ENCODE measurements around the gene KIF12. TPM values are rescaled to one million over a fixed set of nuclear protein-coding genes. Genes with fewer than 3 reads are reported as not detected.

The KIF12 gene
- total RNA-seq, 1 experiment from 2014 or later = 54.6 TPM

DNA sequence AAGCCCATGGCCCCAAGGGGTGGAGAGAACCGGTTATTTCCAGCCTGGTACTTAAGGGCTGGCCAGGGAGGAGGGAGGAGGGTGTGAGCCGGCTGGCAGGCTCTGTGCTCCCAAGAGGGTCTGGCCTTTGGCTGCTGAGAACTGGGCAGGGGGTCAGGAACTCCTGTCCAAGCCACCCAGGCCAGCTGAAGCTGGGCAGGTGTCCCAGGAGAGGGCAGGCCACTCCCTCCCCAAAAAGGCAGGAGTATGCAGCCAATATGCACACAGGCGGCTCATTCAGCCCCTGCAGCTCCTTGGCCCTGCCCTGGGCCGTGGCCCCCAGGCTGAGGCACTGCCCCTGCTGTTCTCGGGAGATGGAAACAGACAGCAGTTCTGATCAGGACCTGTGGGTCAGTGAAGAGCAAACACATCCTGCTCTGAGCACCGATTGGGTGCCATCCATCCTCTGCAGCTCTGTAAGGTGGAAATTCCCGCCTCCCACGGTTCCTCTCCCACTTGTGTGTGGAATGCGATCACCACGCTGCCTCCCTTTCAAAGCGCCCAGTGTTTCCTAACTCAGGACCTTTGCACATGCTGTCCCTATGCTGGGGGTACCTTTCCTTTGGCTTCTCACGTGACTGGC, 17.1 kb upstream of the KIF12 start:
- H3K4me3 Mint-ChIP-seq (ENCODE audit: unreplicated experiment) = no peak overlapping the region
- Histone ChIP-seq H3K4me3 (ENCODE audit: low read depth, low read length) (no peak overlapping the region), H3K4me1 (peaks cover 40% of the 10 kb centered on the region), H3K36me3 (ENCODE audit: control insufficient read depth, insufficient read depth, low read length) (no peaks in the 10 kb centered on the region), H3K9me3 (no peaks in the 10 kb centered on the region), H3K27me3 (replicated peaks; ENCODE audit: control insufficient read depth, insufficient read depth, low read length) (no peaks in the 10 kb centered on the region)
- H3K27me3 Mint-ChIP-seq (ENCODE audit: insufficient read depth, unreplicated experiment) = no peaks in the 10 kb centered on the region
- BruUV-seq (replicated peaks) = no TSS peak
- CTCF ChIA-PET = no interaction called here
- peaks cover 11% of the 10 kb centered on the region for H3K9me3 Mint-ChIP-seq (ENCODE audit: unreplicated experiment)
- H3K4me1 Mint-ChIP-seq (ENCODE audit: low read depth, unreplicated experiment) = peaks cover 23% of the 10 kb centered on the region
- H3K27ac Mint-ChIP-seq (ENCODE audit: unreplicated experiment) = no peak overlapping the region
- peaks cover 5% of the 10 kb centered on the region for H3K36me3 Mint-ChIP-seq (ENCODE audit: insufficient read depth, unreplicated experiment)
- no peak for TF ChIP-seq CTCF (IDR thresholded peaks at IDR 0.05; ENCODE audit: insufficient read depth in 1 of 2, low read depth in 1 of 2, low read length in 1 of 2, severe bottlenecking in 1 of 2, unreplicated experiment in 1 of 2)
- DNase-seq = peak in 1 of 2 experiments; percentile 31
- POLR2A ChIA-PET = no interaction called here
- intact Hi-C loops (cut with micrococcal nuclease; ENCODE audit: unreplicated experiment) = no loop called here

- DNase-seq = no peak
- H3K4me1 ChIP-seq = peaks cover 34% of the 10 kb centered on the region
- Mint-ChIP-seq H3K4me1 (ENCODE audit: low read depth, unreplicated experiment) (peaks cover 20% of the 10 kb centered on the region), H3K9me3 (ENCODE audit: unreplicated experiment) (peaks cover 6% of the 10 kb centered on the region), H3K27me3 (ENCODE audit: insufficient read depth, unreplicated experiment) (no peaks in the 10 kb centered on the region), H3K27ac (ENCODE audit: unreplicated experiment) (no peak overlapping the region), H3K36me3 (ENCODE audit: insufficient read depth, unreplicated experiment) (peaks cover 5% of the 10 kb centered on the region), H3K4me3 (ENCODE audit: unreplicated experiment) (no peak overlapping the region)
- intact Hi-C loops (cut with micrococcal nuclease; ENCODE audit: unreplicated experiment) = no loop called here
- POLR2A ChIA-PET = no interaction called here
- H3K4me3 ChIP-seq (ENCODE audit: low read depth, low read length) = no peak overlapping the region
- H3K36me3 ChIP-seq (ENCODE audit: control insufficient read depth, insufficient read depth, low read length) = no peaks in the 10 kb centered on the region
- CTCF ChIA-PET = no interaction called here
- no TSS peak for BruUV-seq (replicated peaks)
- H3K9me3 ChIP-seq = no peaks in the 10 kb centered on the region
- TF ChIP-seq CTCF (IDR thresholded peaks at IDR 0.05; ENCODE audit: insufficient read depth in 1 of 2, low read depth in 1 of 2, low read length in 1 of 2, severe bottlenecking in 1 of 2, unreplicated experiment in 1 of 2) = no peak
- H3K27me3 ChIP-seq (replicated peaks; ENCODE audit: control insufficient read depth, insufficient read depth, low read length) = no peaks in the 10 kb centered on the region
Measured at GRCh38 chr9:114115654-114116125, 16.6 kb upstream of the KIF12 start.

- Mint-ChIP-seq H3K27me3 (ENCODE audit: insufficient read depth, unreplicated experiment) (no peaks in the 10 kb centered on the region), H3K4me3 (ENCODE audit: unreplicated experiment) (no peak overlapping the region), H3K4me1 (ENCODE audit: low read depth, unreplicated experiment) (peaks cover 16% of the 10 kb centered on the region), H3K9me3 (ENCODE audit: unreplicated experiment) (no peaks in the 10 kb centered on the region), H3K27ac (ENCODE audit: unreplicated experiment) (no peak overlapping the region), H3K36me3 (ENCODE audit: insufficient read depth, unreplicated experiment) (peaks cover 5% of the 10 kb centered on the region)
- no peak for DNase-seq
- POLR2A ChIA-PET = no interaction called here
- intact Hi-C loops (cut with micrococcal nuclease; ENCODE audit: unreplicated experiment) = no loop called here
- H3K36me3 ChIP-seq (ENCODE audit: control insufficient read depth, insufficient read depth, low read length) = no peaks in the 10 kb centered on the region
- H3K4me3 ChIP-seq (ENCODE audit: low read depth, low read length) = no peak overlapping the region
- TF ChIP-seq CTCF (IDR thresholded peaks at IDR 0.05; ENCODE audit: insufficient read depth in 1 of 2, low read depth in 1 of 2, low read length in 1 of 2, severe bottlenecking in 1 of 2, unreplicated experiment in 1 of 2) = no peak
- H3K4me1 ChIP-seq = peaks cover 23% of the 10 kb centered on the region
- H3K27me3 ChIP-seq (replicated peaks; ENCODE audit: control insufficient read depth, insufficient read depth, low read length) = no peaks in the 10 kb centered on the region
- BruUV-seq (replicated peaks) = no TSS peak
- CTCF ChIA-PET = no interaction called here
- H3K9me3 ChIP-seq = no peaks in the 10 kb centered on the region
Measured at GRCh38 chr9:114114364-114114763, 15.3 kb upstream of the KIF12 start.
